GM18951 (cell line): ENCODE results near the gene C2orf81.
"Not testable (repeated sequence)": the region's sequence is repeated elsewhere in the genome, so short reads cannot be mapped to it uniquely, and the experiment has no call there.

Experiments
- POLR2A ChIP-seq: IDR thresholded peaks from 4 replicates; pipeline ENCODE4 v1.6.1; 2011; ENCODE audit warnings: mild to moderate bottlenecking; ENCODE audit not compliant: insufficient read length, insufficient read depth; ENCODE audit errors: extremely low read depth
- in situ Hi-C: fragments of 300-500 bp; cut with MboI; formaldehyde crosslinking; loops from one replicate; pipeline ENCODE4 v1.12.0; 2022; ENCODE audit warnings: low sequenced_read_pairs, mixed read lengths, inconsistent platforms; ENCODE audit not compliant: unreplicated experiment

The C2orf81 gene

GRCh38 chr2:74454654-74455511 is 33.5 kb upstream of the C2orf81 start, which contains the start of gene INO80B:
Gene INO80B (plus strand): TSS chr2:74455087. CDS start chr2:74455117, 30 bp downstream.
- in situ Hi-C loops = no loop called here
- TF ChIP-seq POLR2A = peak; percentile 36

- TF ChIP-seq POLR2A = no peak
- in situ Hi-C loops = no loop called here
These were observed 29.3 kb upstream of the C2orf81 start for GRCh38 chr2:74450570-74451190.

GRCh38 chr2:74448771-74449170 is 27.4 kb upstream of the C2orf81 start:
- in situ Hi-C loops = no loop called here
- no peak for TF ChIP-seq POLR2A

GRCh38 chr2:74447230-74447999 is 26.0 kb upstream of the C2orf81 start:
- in situ Hi-C loops = no loop called here
- no peak for TF ChIP-seq POLR2A

- no peak for TF ChIP-seq POLR2A
- in situ Hi-C loops = no loop called here
These were observed 23.3 kb upstream of the C2orf81 start for GRCh38 chr2:74444498-74445318.

- in situ Hi-C loops = not testable (repeated sequence)
These were observed 21.3 kb upstream of the C2orf81 start for GRCh38 chr2:74442483-74443297.

- TF ChIP-seq POLR2A = peak; percentile 34
These were observed 20.5 kb upstream of the C2orf81 start, which contains the start of gene RTKN for GRCh38 chr2:74441690-74442482. Gene RTKN (minus strand): TSS chr2:74441937. CDS start chr2:74441816, 121 bp downstream.

GRCh38 chr2:74441170-74441689 is 19.8 kb upstream of the C2orf81 start:
- in situ Hi-C loops = no loop called here

More at GRCh38 chr2:74441690-74442482, 20.5 kb upstream of the C2orf81 start, which contains the start of gene RTKN:
- in situ Hi-C loops = no loop called here

GRCh38 chr2:74440378-74441169 is 19.2 kb upstream of the C2orf81 start:
- peak; percentile 68 for TF ChIP-seq POLR2A
- in situ Hi-C loops = no loop called here

More at GRCh38 chr2:74441170-74441689, 19.8 kb upstream of the C2orf81 start:
- TF ChIP-seq POLR2A = no peak

GRCh38 chr2:74439803-74440377 is 18.5 kb upstream of the C2orf81 start:
- no peak for TF ChIP-seq POLR2A
- in situ Hi-C loops = no loop called here
